H1 (cell line): ENCODE measurements around the gene RNF166. TPM values are rescaled to one million over a fixed set of nuclear protein-coding genes. Genes with fewer than 3 reads are reported as not detected.

ENCODE experiments used
- CTCF ChIA-PET: fragments of 300-600 bp; sonication (Branson Sonifier 250); formaldehyde crosslinking; loops from one replicate; lab custom pipeline; 2021; ENCODE audit not compliant: partially characterized antibody; lab: Charles Lee
- POLR2A ChIA-PET: fragments of 300-600 bp; sonication (Branson Sonifier 250); formaldehyde crosslinking; loops from one replicate; lab custom pipeline; 2021; ENCODE audit warnings: inconsistent platforms; ENCODE audit not compliant: partially characterized antibody; lab: Charles Lee
- DNase-seq, 2 experiments: peaks; one replicate each; pipeline versions ENCODE4 v3.0.0 to v3.0.0-alpha.2; 2010 to 2022; ENCODE audit warnings: low spot score in 2 of 2, low read depth in 1 of 2, mixed read lengths in 1 of 2
- FAIRE-seq: peaks from 2 replicates; lab custom pipeline; 2011; peaks lifted over from hg19 to GRCh38; lab: Jason Lieb, UNC
- H2AFZ ChIP-seq: 2 replicates; pipeline ENCODE4 v1.8.1; 2012; ENCODE audit warnings: low read length, inconsistent platforms
- H2AK5ac ChIP-seq: 2 replicates; pipeline ENCODE4 v1.6.1; 2013; ENCODE audit warnings: low read depth, low read length
- H2BK120ac ChIP-seq: replicated peaks from 2 replicates; pipeline ENCODE3; 2013; ENCODE audit warnings: low read depth, low read length, inconsistent platforms
- H2BK12ac ChIP-seq: 2 replicates; pipeline ENCODE4 v1.6.1; 2013; ENCODE audit warnings: low read depth, low read length
- H2BK15ac ChIP-seq: 2 replicates; pipeline ENCODE4 v1.6.1; 2013; ENCODE audit warnings: low read length
- H2BK20ac ChIP-seq: 2 replicates; pipeline ENCODE4 v1.6.1; 2013; ENCODE audit warnings: low read length
- H2BK5ac ChIP-seq: 2 replicates; pipeline ENCODE4 v1.6.1; 2013; ENCODE audit warnings: low read depth, low read length
- H3K14ac ChIP-seq: 2 replicates; pipeline ENCODE4 v1.6.1; 2013; ENCODE audit warnings: inconsistent platforms; ENCODE audit not compliant: insufficient read length
- H3K18ac ChIP-seq: 2 replicates; pipeline ENCODE4 v1.6.1; 2013; ENCODE audit warnings: low read length; ENCODE audit errors: extremely low read depth
- H3K23ac ChIP-seq: 2 replicates; pipeline ENCODE4 v1.6.1; 2013; ENCODE audit warnings: inconsistent platforms; ENCODE audit not compliant: insufficient read length
- H3K23me2 ChIP-seq: 2 replicates; pipeline ENCODE4 v1.6.1; 2013; ENCODE audit warnings: low read depth, low read length
- H3K27ac ChIP-seq: 2 replicates; pipeline ENCODE4 v1.6.1; 2011; ENCODE audit warnings: low read depth, low read length, inconsistent platforms
- H3K27me3 ChIP-seq, 4 experiments: replicated peaks in 1 of 4; 1 replicate in 1 of 4; 2 replicates in 3 of 4; pipeline versions ENCODE4 v1.6.1 to v1.8.1; 2011 to 2013; ENCODE audit warnings: low read length in 3 of 4, mild to moderate bottlenecking in 3 of 4, inconsistent platforms in 2 of 4, mixed read lengths in 2 of 4, moderate library complexity in 1 of 4; ENCODE audit not compliant: control insufficient read depth in 3 of 4, insufficient read depth in 3 of 4; ENCODE audit errors: extremely low read depth in 1 of 4
- H3K36me3 ChIP-seq, 4 experiments: 2 replicates each; pipeline versions ENCODE4 v1.6.1 to v1.8.1; 2011 to 2013; ENCODE audit warnings: mild to moderate bottlenecking in 4 of 4, low read length in 3 of 4, moderate library complexity in 2 of 4, control low read depth in 1 of 4, inconsistent platforms in 1 of 4; ENCODE audit not compliant: insufficient read depth in 4 of 4, control insufficient read depth in 2 of 4
- H3K4ac ChIP-seq: replicated peaks from 2 replicates; pipeline ENCODE3; 2013; ENCODE audit warnings: low read length, low read depth, mixed read lengths, inconsistent platforms; ENCODE audit not compliant: insufficient read length
- H3K4me1 ChIP-seq, 4 experiments: replicated peaks in 1 of 4; 1 replicate in 1 of 4; 2 replicates in 3 of 4; pipeline versions ENCODE4 v1.6.1 to v1.8.1; 2011 to 2013; ENCODE audit warnings: low read length in 3 of 4, inconsistent platforms in 2 of 4, mixed read lengths in 1 of 4; ENCODE audit not compliant: insufficient read depth in 4 of 4, control insufficient read depth in 3 of 4
- H3K4me2 ChIP-seq, 2 experiments: 2 replicates each; pipeline versions ENCODE4 v1.6.1 to v1.8.1; 2011 to 2013; ENCODE audit warnings: low read depth in 2 of 2, low read length in 2 of 2, control low read depth in 1 of 2, inconsistent platforms in 1 of 2, mild to moderate bottlenecking in 1 of 2; ENCODE audit not compliant: insufficient read depth in 1 of 2
- H3K4me3 ChIP-seq, 4 experiments: fragments of 200-600, 300-600 bp in 1 of 4; sonication (generic), shearing (Covaris generic), sonication (Bioruptor Twin) in 1 of 4; 2 replicates each; pipeline versions ENCODE4 v1.5.1 to v1.8.1; 2011 to 2016; ENCODE audit warnings: low read length in 4 of 4, low read depth in 3 of 4, control low read depth in 2 of 4, inconsistent platforms in 2 of 4, mild to moderate bottlenecking in 2 of 4, mixed read lengths in 1 of 4, moderate library complexity in 1 of 4; ENCODE audit not compliant: insufficient read depth in 2 of 4; ENCODE audit errors: extremely low read depth in 1 of 4
- H3K56ac ChIP-seq: replicated peaks from 2 replicates; pipeline ENCODE3; 2013; ENCODE audit warnings: low read depth, mild to moderate bottlenecking, mixed read lengths, low read length, inconsistent platforms; ENCODE audit not compliant: insufficient read length
- H3K79me1 ChIP-seq: 2 replicates; pipeline ENCODE4 v1.6.1; 2013; ENCODE audit warnings: low read depth, low read length, control low read depth
- H3K79me2 ChIP-seq, 2 experiments: 2 replicates each; pipeline versions ENCODE4 v1.6.1 to v1.8.1; 2012 to 2013; ENCODE audit warnings: low read length in 2 of 2, mild to moderate bottlenecking in 2 of 2, inconsistent platforms in 1 of 2; ENCODE audit not compliant: insufficient read depth in 2 of 2, control insufficient read depth in 1 of 2
- H3K9ac ChIP-seq, 4 experiments: replicated peaks in 1 of 4; 1 replicate in 1 of 4; 2 replicates in 3 of 4; pipeline versions ENCODE4 v1.6.1 to v1.8.1; 2011 to 2013; ENCODE audit warnings: low read depth in 3 of 4, low read length in 3 of 4, control low read depth in 2 of 4, mild to moderate bottlenecking in 2 of 4, moderate library complexity in 2 of 4, inconsistent platforms in 1 of 4; ENCODE audit errors: extremely low read depth in 1 of 4
- H3K9me3 ChIP-seq, 2 experiments: 2 replicates each; pipeline versions ENCODE4 v1.6.1 to v1.8.1; 2012 to 2013; ENCODE audit warnings: mild to moderate bottlenecking in 2 of 2, moderate library complexity in 2 of 2, control low read depth in 1 of 2, inconsistent platforms in 1 of 2, low read depth in 1 of 2, low read length in 1 of 2, mixed read lengths in 1 of 2; ENCODE audit not compliant: insufficient read depth in 2 of 2
- H4K20me1 ChIP-seq, 2 experiments: replicated peaks in 1 of 2; 2 replicates each; pipeline versions ENCODE3 to v1.8.1; 2011 to 2013; ENCODE audit warnings: inconsistent platforms in 2 of 2, low read length in 2 of 2, mild to moderate bottlenecking in 1 of 2; ENCODE audit not compliant: insufficient read depth in 2 of 2, control insufficient read depth in 1 of 2
- H4K5ac ChIP-seq: 2 replicates; pipeline ENCODE4 v1.6.1; 2013; ENCODE audit warnings: low read length, low read depth, mixed read lengths, inconsistent platforms; ENCODE audit not compliant: insufficient read length
- H4K8ac ChIP-seq: 2 replicates; pipeline ENCODE4 v1.8.0; 2013; ENCODE audit warnings: mild to moderate bottlenecking, moderate library complexity, low read length, inconsistent platforms; ENCODE audit not compliant: insufficient read depth; ENCODE audit errors: extremely low read depth
- H4K91ac ChIP-seq: replicated peaks from 2 replicates; pipeline ENCODE3; 2013; ENCODE audit warnings: low read length, mixed read lengths, inconsistent platforms; ENCODE audit not compliant: insufficient read length
- BRCA1 ChIP-seq: IDR thresholded peaks from 2 replicates; pipeline ENCODE4 v1.6.1; 2012; ENCODE audit warnings: low read depth, low read length, improper control_type of control experiment
- JUND ChIP-seq: IDR thresholded peaks from 2 replicates; pipeline ENCODE4 v1.6.1; 2011; ENCODE audit warnings: mild to moderate bottlenecking, improper control_type of control experiment, low read length
- MAFK ChIP-seq: IDR thresholded peaks from 2 replicates; pipeline ENCODE4 v1.6.1; 2012; ENCODE audit warnings: low read depth, mild to moderate bottlenecking, improper control_type of control experiment, low read length
- PHF8 ChIP-seq: fragments of 200-600 bp; sonication (generic); conservative IDR thresholded peaks from 2 replicates; pipeline ENCODE4 v1.7.1; 2012; ENCODE audit warnings: low read depth, mild to moderate bottlenecking, inconsistent platforms, low read length, moderate library complexity
- SIN3A ChIP-seq, 2 experiments: IDR thresholded peaks in 1 of 2; conservative IDR thresholded peaks in 1 of 2; 2 replicates each; pipeline ENCODE4 v1.6.1; 2011 to 2012; ENCODE audit warnings: low read length in 2 of 2, improper control_type of control experiment in 1 of 2, low read depth in 1 of 2, mild to moderate bottlenecking in 1 of 2
- TEAD4 ChIP-seq: IDR thresholded peaks from 2 replicates; pipeline ENCODE4 v1.6.1; 2012; ENCODE audit warnings: low read depth, low read length, inconsistent platforms, mixed read lengths
- YY1 ChIP-seq: IDR thresholded peaks from 2 replicates; pipeline ENCODE4 v1.6.1; 2011; ENCODE audit warnings: low read depth, mild to moderate bottlenecking, low read length
- WGBS, 2 experiments: shearing (Covaris generic) in 1 of 2; methylation state at CpG; one replicate each; pipeline versions ENCODE4 v1.1.6 to v1.1.7; 2013 to 2015; ENCODE audit warnings: low lambda C conversion rate in 2 of 2, mixed read lengths in 2 of 2, inconsistent platforms in 1 of 2, low coverage in 1 of 2, missing lambda C conversion rate in 1 of 2; ENCODE audit not compliant: insufficient replicate concordance in 2 of 2, insufficient coverage in 1 of 2, insufficient read length in 1 of 2; ENCODE audit errors: extremely low coverage in 1 of 2, missing lambda C conversion rate in 1 of 2; 5-methylcytosine and 5-hydroxymethylcytosine counted together
- polyA plus RNA-seq, 7 experiments: library from polyadenylated mRNA; depleted of rRNA in 3 of 7; stranded (reverse) in 5 of 7; unstranded in 2 of 7; fragments of >200 nt in 5 of 7; fragments of 200-250 nt in 2 of 7; gene quantifications; 1 replicate in 5 of 7; 2 replicates in 1 of 7; 4 replicates in 1 of 7; pipeline versions ENCODE4 v1.2.1 to v1.2.3, GENCODE V29; 2011 to 2013; ENCODE audit warnings: missing spikeins in 2 of 7, mixed read lengths in 2 of 7
- total RNA-seq: library from RNA; stranded (reverse); fragmentation: NEBNext Ultra II Directional; extraction: Animal tissue kit (Norgen Biotek cat#: 25700); gene quantifications from 2 replicates; pipeline ENCODE4 v1.2.1, GENCODE V29; 2021

RNF166 gene
- total and polyA plus RNA-seq, 2 of the 8 experiments (the other 6 are each of a cell fraction or from before 2014, with no cell fraction given), result 29.8 to 31.2 TPM

DNA sequence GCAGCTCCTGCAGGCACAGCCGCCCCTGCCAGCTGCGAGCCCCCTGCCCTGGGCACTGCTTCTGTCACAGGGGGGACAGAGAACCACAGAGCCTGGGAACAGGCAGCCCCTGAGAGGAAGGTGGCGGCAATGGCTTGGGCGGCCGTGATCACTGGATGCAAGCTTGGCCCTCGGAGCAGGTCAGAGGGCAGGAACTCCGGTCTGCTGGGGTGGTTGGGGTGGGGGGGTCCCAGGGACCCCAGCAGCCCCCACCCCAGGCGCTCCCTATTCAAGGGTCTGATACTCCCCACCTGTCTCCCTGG is 53.5 kb downstream of the RNF166 start:
- Histone ChIP-seq H3K4me1 (peaks cover 0 to 11% (median 7%) of the 10 kb centered on the region in 4 experiments; a peak in 5 of 7 replicates), H2BK12ac (no peak overlapping the region), H3K36me3 (peaks cover 3 to 29% (median 4%) of the 10 kb centered on the region in 4 experiments; a peak in 7 of 8 replicates), H3K9ac (no peak overlapping the region), H3K4me3 (no peak overlapping the region), H3K79me1 (peaks cover 6% of the 10 kb centered on the region), H2BK5ac (no peak overlapping the region), H3K56ac (no peak overlapping the region), H2AK5ac (no peak overlapping the region), H3K4ac (no peak overlapping the region), H3K79me2 (no peaks in the 10 kb centered on the region; a peak in 1 of 4 replicates), H3K18ac (no peak overlapping the region), H3K9me3 (no peaks in the 10 kb centered on the region), H3K27ac (no peak overlapping the region), H2AFZ (no peak overlapping the region), H2BK20ac (no peak overlapping the region), H4K20me1 (peaks cover 0 to 33% of the 10 kb centered on the region in 2 experiments), H4K8ac (no peak overlapping the region), H3K23ac (no peak overlapping the region)
- CTCF ChIA-PET, result interaction anchor here (1.2 kb wide), 1 partner anchor 83 kb away, joined by 3 read pairs; no protein-coding TSS in a partner anchor
- FAIRE-seq, result no peak
- POLR2A ChIA-PET, result interaction anchor here (1.7 to 3.7 kb wide), 2 partner anchors 11 kb away, joined by 5 to 19 read pairs; partner anchors contain the start of gene MVD
- no peak for DNase-seq
- TF ChIP-seq MAFK (no peak), SIN3A (conservative IDR thresholded peaks at IDR 0.05 in 1 of 2, IDR thresholded peaks at IDR 0.05 in 1 of 2; ENCODE audit: low read depth in 1 of 2, low read length in 2 of 2) (no peak), YY1 (no peak), JUND (no peak), BRCA1 (no peak), TEAD4 (no peak), PHF8 (no peak)
- TF ChIP-seq, all 59 proteins: peak for 0
- 91% methylated on average over 7 of the region's 8 CpGs; no CpG with 5 or more reads in 1 of the 2 experiments for WGBS, 2 experiments
- no peaks in the 10 kb centered on the region for H3K27me3 ChIP-seq
- H4K5ac ChIP-seq, result no peak overlapping the region
- H2BK15ac ChIP-seq, result no peak overlapping the region
- H2BK120ac ChIP-seq, result no peak overlapping the region
- H4K91ac ChIP-seq, result no peak overlapping the region
- no peak overlapping the region for H3K4me2 ChIP-seq
- no peak overlapping the region for H3K14ac ChIP-seq
- H3K23me2 ChIP-seq, result peaks cover 10% of the 10 kb centered on the region; the same call in 1 of the 2 replicates
